ENCODE results near the gene MALRD1.
A peak's percentile ranks its signal among the peaks of the same experiment; 100 is the strongest.

The MALRD1 gene

DNA sequence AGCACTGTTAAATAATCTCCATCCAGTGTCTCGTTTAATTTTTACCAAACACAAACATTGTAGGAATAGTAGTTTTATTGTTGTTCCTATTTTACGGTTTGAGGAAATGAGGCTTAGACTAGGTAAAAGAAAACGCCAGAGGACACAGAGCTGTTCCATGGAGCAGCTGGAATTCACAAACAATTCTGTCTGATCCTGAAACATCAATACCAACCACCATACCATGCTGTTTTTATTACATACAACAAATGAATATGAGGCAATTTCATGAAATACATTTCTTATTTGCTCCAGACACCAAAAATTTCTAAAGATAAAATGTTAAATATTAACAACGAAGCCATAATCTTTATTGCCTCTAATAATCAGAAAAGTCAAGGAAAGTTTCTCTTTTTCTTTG lies 9.4 kb downstream of the MALRD1 start:
- Mint-ChIP-seq H3K36me3 (ENCODE audit: low read depth) (no peaks in the 10 kb centered on the region), H3K4me3 (no peak overlapping the region), H3K4me1 (ENCODE audit: low read depth) (no peaks in the 10 kb centered on the region), H3K9me3 (peaks cover 10% of the 10 kb centered on the region), H3K27me3 (no peaks in the 10 kb centered on the region), H3K27ac (no peak overlapping the region)

DNA sequence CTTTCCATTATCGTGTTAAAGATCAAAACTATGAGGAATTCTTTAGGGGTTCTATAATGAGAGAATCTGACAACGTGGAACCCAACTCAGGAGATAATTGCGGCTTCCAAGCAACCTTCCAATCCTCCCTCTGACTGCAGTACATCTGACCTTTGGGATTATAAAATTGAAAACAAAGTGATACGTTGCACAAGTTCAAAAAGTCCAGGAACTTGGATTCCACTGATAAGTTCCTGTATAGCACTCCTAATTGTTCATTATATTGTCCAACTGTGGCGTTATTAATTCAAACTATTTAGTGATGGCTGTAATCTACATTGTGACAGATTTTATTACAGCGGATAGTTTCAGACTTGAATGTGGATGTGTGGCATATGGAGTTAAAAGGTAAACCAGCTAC lies 15.4 kb downstream of the MALRD1 start:
- Mint-ChIP-seq H3K4me3 (no peak overlapping the region), H3K4me1 (ENCODE audit: low read depth) (no peaks in the 10 kb centered on the region), H3K27ac (no peak overlapping the region), H3K36me3 (ENCODE audit: low read depth) (no peaks in the 10 kb centered on the region), H3K27me3 (no peaks in the 10 kb centered on the region), H3K9me3 (peaks cover 10% of the 10 kb centered on the region)

DNA sequence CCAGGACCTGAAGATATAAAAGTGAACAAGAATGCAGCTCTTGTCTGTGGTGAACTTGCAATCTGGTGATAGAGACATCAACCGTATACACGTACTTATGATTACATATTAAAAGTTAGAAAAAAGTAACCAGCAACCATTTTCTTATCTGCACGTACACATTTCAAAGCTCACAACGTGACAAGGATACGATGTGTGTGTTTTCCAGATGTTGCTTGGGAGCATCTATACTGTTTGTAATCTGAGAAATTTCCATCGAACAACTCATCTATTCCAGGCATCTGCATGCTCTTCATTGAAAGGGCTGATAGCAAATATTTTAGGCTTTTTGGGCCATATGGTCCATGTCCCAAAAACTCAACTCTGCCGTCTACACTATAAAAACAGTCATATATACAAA lies 23.3 kb downstream of the MALRD1 start:
- H3K36me3 Mint-ChIP-seq (ENCODE audit: low read depth), result no peaks in the 10 kb centered on the region
- H3K4me3 Mint-ChIP-seq, result no peak overlapping the region
- H3K27me3 Mint-ChIP-seq, result no peaks in the 10 kb centered on the region
- H3K9me3 Mint-ChIP-seq, result peaks cover 8% of the 10 kb centered on the region
- no peak overlapping the region for H3K27ac Mint-ChIP-seq
- H3K4me1 Mint-ChIP-seq (ENCODE audit: low read depth), result no peaks in the 10 kb centered on the region

DNA sequence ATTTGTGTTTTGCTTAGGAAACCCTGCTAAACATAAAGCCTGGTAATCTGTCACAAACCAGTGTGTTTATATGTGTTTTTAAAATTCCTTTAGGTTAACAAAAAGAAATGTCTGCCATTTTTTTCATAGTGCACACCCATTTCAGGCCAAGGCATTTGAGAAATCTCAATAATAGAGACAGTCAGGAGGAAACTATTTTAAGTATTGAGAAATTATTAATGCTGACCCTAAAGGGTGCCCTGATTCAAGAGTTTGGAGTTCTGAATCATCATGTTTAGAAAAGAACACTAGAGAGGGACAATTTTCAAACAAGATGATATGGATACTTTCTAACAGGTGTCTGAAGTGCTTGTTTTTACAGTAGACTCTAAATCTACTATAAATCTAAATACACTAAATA lies 28.7 kb downstream of the MALRD1 start:
- Mint-ChIP-seq H3K9me3 (peaks cover 10% of the 10 kb centered on the region), H3K4me3 (no peak overlapping the region), H3K36me3 (ENCODE audit: low read depth) (no peaks in the 10 kb centered on the region), H3K27ac (no peak overlapping the region), H3K4me1 (ENCODE audit: low read depth) (no peaks in the 10 kb centered on the region), H3K27me3 (no peaks in the 10 kb centered on the region)

DNA sequence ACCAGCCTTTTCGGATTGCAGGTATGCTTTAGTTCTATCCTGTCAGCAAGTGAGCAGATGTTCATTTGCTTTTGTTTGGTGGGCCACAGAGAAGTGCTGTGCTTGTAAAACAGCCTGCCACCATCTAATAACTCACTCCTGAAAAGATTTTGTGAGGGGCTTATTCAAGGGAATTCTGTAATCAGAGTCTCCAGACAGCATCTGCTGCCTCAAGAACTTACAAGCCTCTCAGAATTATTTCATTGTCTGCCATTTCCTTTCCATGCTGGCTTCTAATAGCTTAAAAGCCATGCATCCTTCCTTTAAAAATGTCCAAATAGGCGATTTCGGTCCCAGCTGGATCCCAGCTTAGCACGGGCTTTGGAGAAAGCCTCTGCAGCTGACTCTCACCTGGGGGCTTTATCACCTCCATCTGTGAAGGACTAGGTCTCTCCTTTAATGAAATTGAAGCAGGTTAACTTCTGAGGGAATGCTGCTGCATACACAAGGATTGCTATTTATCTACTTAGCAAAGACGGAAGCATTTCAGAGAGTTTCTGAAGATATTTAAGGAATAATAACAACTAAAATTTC lies 48.0 kb downstream of the MALRD1 start:
- Mint-ChIP-seq H3K9me3 (peaks cover 3% of the 10 kb centered on the region), H3K4me1 (ENCODE audit: low read depth) (no peaks in the 10 kb centered on the region), H3K27ac (no peak overlapping the region), H3K27me3 (no peaks in the 10 kb centered on the region), H3K4me3 (no peak overlapping the region), H3K36me3 (ENCODE audit: low read depth) (no peaks in the 10 kb centered on the region)

DNA sequence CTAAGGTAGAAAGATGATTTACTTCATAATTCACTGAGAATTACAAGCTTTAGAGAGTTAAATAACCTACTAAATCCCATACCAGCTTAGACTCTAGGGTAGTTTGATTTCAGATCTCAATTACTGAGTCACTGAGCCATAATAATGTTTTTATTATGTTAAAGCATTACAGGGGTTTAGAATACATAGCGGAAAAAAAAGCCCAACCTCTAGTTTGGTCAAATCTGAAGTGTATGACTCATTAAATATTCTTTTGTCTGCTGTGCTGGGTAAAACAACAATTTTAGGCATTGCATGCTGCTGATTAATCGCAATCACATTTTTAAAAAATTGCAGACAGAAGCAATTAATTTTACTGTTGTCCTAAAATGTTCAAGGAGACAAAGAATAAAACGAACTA lies 48.5 kb downstream of the MALRD1 start:
- peaks cover 3% of the 10 kb centered on the region for H3K9me3 Mint-ChIP-seq
- H3K27me3 Mint-ChIP-seq, result no peaks in the 10 kb centered on the region
- no peak overlapping the region for H3K4me3 Mint-ChIP-seq
- H3K36me3 Mint-ChIP-seq (ENCODE audit: low read depth), result no peaks in the 10 kb centered on the region
- H3K27ac Mint-ChIP-seq, result no peak overlapping the region
- H3K4me1 Mint-ChIP-seq (ENCODE audit: low read depth), result no peaks in the 10 kb centered on the region

DNA sequence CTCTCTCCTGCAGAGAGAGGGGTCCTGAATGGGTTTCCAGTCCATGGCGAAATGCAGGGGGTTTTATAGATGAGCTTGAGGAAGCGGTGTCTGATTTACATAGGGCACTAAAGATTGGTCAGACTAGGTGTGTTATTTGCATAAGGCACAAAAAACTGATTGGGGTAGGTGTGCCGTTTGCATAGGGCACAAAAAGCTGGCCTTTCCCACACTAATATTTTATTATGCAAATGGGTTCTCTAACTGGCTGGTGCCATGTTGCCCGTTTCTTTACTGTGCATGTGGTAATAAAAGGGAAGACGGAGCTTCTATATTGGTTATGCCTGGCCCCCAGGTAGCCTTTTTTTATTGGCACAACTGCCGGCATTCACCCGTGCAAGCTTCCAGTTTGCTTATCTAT lies 50.2 kb downstream of the MALRD1 start:
- Mint-ChIP-seq H3K9me3 (peaks cover 4% of the 10 kb centered on the region), H3K36me3 (ENCODE audit: low read depth) (no peaks in the 10 kb centered on the region), H3K27me3 (no peaks in the 10 kb centered on the region), H3K4me3 (no peak overlapping the region), H3K4me1 (ENCODE audit: low read depth) (no peaks in the 10 kb centered on the region), H3K27ac (peak overlapping the region; percentile 4)

DNA sequence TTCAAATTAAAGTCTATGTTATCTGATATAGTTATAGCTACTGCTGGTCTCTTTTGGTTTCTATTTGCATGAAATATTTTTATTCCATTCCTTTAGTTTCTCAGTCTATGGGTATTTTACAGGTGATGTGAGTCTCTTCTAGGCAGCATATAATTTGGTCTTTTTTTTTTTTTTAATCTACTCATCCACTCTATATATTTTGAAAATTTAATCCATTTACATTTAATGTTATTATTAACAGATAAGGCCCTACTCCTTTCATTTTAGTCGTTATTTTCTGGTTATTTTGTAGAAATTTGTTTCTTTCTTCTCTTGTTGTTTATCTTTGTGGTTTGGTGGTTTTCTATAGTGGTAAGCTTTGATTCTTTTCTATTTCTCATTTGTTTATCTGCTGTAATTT lies 58.8 kb downstream of the MALRD1 start:
- Mint-ChIP-seq H3K4me1 (ENCODE audit: low read depth) (no peaks in the 10 kb centered on the region), H3K4me3 (no peak overlapping the region), H3K27me3 (no peaks in the 10 kb centered on the region), H3K9me3 (peaks cover 30% of the 10 kb centered on the region), H3K27ac (no peak overlapping the region), H3K36me3 (ENCODE audit: low read depth) (no peaks in the 10 kb centered on the region)

DNA sequence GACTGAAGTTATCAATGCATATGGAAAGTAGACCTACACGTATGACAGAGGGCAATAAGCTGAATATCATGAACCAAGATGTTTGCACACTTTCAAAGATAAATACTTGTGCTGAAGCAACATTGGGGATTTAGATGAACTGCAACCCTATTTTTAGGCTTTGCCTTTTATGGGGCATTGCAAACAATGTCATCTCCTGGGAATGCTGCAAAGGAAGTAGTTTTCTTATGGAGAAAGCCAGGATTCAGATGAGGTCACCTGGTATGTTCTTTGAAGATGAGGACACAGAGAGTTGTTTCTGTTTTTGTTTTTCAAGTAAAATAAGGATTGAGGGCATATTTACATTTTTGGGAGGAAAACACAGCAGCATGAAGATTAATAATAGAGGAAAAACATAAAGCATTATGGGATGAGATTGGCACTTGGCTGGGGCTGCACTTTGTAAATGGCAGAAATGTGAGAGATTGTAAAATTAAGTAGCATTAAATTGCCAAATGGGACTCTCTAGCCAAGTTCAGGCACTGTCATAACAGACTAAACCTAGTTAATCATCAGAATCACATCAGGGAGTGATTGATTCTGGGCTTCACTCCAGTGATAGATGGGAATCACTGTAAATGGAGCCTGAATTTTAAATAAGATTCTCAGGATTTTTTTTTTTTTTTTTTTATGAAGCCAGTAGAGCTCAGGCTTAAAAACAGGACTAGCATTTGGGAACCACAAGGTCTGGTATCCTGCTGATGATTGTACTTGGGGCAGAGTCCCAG lies 63.1 kb downstream of the MALRD1 start:
- Mint-ChIP-seq H3K4me1 (ENCODE audit: low read depth) (no peaks in the 10 kb centered on the region), H3K9me3 (peaks cover 17% of the 10 kb centered on the region), H3K27ac (no peak overlapping the region), H3K4me3 (no peak overlapping the region), H3K27me3 (no peaks in the 10 kb centered on the region), H3K36me3 (ENCODE audit: low read depth) (no peaks in the 10 kb centered on the region)

DNA sequence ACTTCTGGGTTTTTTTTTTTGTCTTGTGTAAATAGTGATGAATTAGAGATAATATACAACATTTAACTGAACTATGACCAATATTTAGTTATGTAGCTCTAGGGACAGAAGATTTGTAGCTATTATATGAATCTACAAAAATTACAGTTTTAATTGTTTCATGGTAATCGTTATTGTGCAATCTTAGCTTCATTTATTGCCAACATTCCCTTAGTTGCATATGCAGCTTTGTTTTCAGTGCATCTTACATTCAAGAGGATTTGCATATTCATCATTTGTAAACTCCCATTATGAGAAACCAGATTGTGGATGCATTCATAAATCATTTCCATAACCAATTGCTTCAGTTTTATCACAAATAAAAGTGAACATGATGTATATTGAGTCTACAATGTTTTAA lies 68.8 kb downstream of the MALRD1 start:
- Mint-ChIP-seq H3K36me3 (ENCODE audit: low read depth) (no peaks in the 10 kb centered on the region), H3K27me3 (no peaks in the 10 kb centered on the region), H3K4me1 (ENCODE audit: low read depth) (no peaks in the 10 kb centered on the region), H3K4me3 (no peak overlapping the region), H3K27ac (no peak overlapping the region), H3K9me3 (peaks cover 13% of the 10 kb centered on the region)

DNA sequence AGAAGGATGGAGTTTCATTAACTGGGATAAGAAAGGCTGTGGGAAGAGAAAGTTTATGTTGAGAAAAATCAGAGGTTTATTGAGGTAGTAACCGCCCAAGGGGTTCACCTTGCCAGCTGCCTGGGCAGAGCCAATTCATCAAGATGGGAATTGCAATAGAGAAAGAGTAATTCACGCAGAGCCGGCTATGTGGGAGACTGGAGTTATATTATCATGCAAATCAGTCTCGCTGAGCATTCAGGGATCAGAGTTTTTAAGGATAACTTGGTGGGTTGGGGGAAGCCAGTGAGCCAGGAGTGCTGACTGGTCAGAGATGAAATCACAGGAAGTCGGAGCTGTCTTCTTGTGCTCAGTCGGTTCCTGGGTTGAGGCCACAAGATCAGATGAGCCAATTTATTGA lies 70.6 kb downstream of the MALRD1 start:
- Mint-ChIP-seq H3K4me3 (no peak overlapping the region), H3K27me3 (no peaks in the 10 kb centered on the region), H3K4me1 (ENCODE audit: low read depth) (no peaks in the 10 kb centered on the region), H3K9me3 (peaks cover 13% of the 10 kb centered on the region), H3K27ac (no peak overlapping the region), H3K36me3 (ENCODE audit: low read depth) (no peaks in the 10 kb centered on the region)

DNA sequence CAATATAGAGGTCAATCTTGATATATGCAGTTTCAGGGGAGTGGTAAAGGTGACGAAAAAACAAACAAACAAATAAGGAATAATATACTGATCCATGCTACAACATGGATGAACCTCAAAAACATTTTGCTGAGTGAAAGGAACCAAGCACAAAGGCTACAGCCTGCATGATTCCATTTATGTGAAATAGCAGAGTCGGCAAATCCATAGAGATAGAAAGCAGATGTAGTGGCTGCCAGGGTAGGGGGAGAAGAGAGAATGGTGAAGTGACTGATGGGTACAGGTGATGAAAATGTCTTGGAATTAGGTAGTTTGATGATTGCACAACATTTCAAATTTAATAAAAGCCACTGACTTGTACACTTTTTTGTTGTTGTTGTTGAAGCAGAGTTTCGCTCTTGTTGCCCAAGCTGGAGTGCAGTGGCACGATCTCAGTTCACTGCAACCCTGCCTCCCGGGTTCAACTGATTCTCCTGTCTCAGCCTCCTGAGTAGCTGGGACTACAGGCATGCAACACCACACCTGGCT lies 71.8 kb downstream of the MALRD1 start:
- no peaks in the 10 kb centered on the region for H3K27me3 Mint-ChIP-seq
- H3K4me1 Mint-ChIP-seq (ENCODE audit: low read depth), result no peaks in the 10 kb centered on the region
- H3K4me3 Mint-ChIP-seq, result no peak overlapping the region
- H3K36me3 Mint-ChIP-seq (ENCODE audit: low read depth), result no peaks in the 10 kb centered on the region
- peaks cover 13% of the 10 kb centered on the region for H3K9me3 Mint-ChIP-seq
- H3K27ac Mint-ChIP-seq, result no peak overlapping the region

DNA sequence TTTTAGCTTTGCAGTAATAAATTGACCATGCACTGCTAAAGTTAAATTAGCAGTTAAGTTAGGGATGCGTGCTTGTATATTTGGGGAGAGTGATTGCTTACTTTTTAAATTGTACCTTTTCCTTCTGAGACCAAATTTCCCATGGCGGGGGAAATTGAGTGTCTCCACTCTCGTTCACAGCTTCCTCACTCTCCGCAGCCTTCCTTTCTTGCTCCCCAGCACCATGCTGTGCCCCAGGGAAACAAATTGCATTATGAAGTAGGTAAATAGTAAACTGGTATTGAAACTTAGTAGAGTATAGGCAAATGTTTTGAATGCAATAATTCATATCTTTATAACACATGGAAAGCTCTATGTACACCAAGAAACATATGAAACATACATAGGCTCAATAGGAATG lies 85.4 kb downstream of the MALRD1 start:
- H3K9me3 Mint-ChIP-seq, result peaks cover 4% of the 10 kb centered on the region
- H3K36me3 Mint-ChIP-seq (ENCODE audit: low read depth), result no peaks in the 10 kb centered on the region
- no peak overlapping the region for H3K27ac Mint-ChIP-seq
- H3K4me3 Mint-ChIP-seq, result no peak overlapping the region
- no peaks in the 10 kb centered on the region for H3K27me3 Mint-ChIP-seq
- H3K4me1 Mint-ChIP-seq (ENCODE audit: low read depth), result no peaks in the 10 kb centered on the region

DNA sequence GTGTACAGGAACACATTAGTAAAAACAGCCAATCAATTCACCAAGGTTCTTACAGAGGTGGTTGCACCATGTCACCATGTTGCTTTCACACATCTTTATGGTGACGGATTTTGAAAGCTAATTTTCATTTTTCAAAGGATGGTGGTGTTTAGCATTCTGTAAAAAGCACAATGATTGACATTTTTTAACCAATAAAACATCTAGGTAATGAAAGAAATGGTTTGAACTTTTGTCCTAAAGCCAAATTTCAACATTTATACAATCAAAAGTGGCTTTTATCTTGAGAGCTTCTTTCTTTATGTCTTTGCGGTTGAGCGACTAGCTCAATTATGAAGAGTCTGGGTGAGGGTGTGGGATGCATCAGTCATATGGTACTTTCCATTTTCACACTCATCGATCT lies 94.4 kb downstream of the MALRD1 start:
- H3K27ac Mint-ChIP-seq, result no peak overlapping the region
- no peaks in the 10 kb centered on the region for H3K4me1 Mint-ChIP-seq (ENCODE audit: low read depth)
- H3K27me3 Mint-ChIP-seq, result no peaks in the 10 kb centered on the region
- no peak overlapping the region for H3K4me3 Mint-ChIP-seq
- no peaks in the 10 kb centered on the region for H3K36me3 Mint-ChIP-seq (ENCODE audit: low read depth)
- H3K9me3 Mint-ChIP-seq, result peaks cover 15% of the 10 kb centered on the region

DNA sequence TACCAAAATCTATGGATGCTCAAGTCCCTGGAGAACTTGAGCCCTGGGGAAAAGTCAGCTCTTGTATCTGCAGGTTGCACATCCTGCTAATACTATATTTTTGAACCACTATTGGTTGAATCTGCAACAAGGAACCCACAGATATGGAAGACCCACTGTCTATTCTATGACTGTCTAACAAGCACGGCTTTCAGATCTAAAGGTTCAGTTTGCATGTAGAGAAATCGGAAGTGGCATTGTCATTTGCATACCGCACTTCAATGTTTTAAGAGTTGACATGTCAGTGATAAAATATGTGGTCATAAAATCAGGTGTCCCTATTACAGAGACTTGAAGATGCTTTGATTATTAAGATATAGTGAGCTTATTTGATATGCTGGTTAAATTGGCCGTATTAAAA lies 95.6 kb downstream of the MALRD1 start:
- Mint-ChIP-seq H3K4me3 (no peak overlapping the region), H3K27ac (no peak overlapping the region), H3K4me1 (ENCODE audit: low read depth) (no peaks in the 10 kb centered on the region), H3K36me3 (ENCODE audit: low read depth) (no peaks in the 10 kb centered on the region), H3K27me3 (no peaks in the 10 kb centered on the region), H3K9me3 (peaks cover 15% of the 10 kb centered on the region)

DNA sequence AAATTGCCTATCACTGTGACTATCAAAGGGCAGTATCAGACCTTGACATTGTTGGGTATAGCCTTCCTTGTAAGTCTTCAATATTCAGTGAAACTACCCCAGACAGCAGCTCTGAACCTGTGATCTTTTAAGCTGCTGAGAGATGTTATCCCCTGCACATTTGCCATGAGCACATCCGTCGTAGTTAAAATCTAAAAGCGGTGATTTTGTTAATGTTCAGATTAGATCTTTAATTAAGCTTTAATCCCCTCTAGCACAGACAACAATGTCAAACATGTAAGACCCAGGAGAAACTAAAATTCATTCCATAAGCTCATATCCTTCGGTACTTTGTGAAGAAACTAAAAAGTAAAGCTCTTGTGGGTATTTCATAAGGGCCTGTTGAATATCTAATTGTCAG lies 105.8 kb downstream of the MALRD1 start:
- no peaks in the 10 kb centered on the region for H3K4me1 Mint-ChIP-seq (ENCODE audit: low read depth)
- H3K9me3 Mint-ChIP-seq, result peaks cover 3% of the 10 kb centered on the region
- H3K27ac Mint-ChIP-seq, result no peak overlapping the region
- no peaks in the 10 kb centered on the region for H3K36me3 Mint-ChIP-seq (ENCODE audit: low read depth)
- no peaks in the 10 kb centered on the region for H3K27me3 Mint-ChIP-seq
- H3K4me3 Mint-ChIP-seq, result no peak overlapping the region

Data from stimulated activated naive CD8-positive, alpha-beta T cell treated with anti-CD3 and anti-CD28 coated beads, Interleukin-15, Interleukin-2, amounts not matched to agents 100 ng/mL and 50 ng/mL, for 24 hours (primary cell).